Right atrium auricular region (tissue), 2 donors: ENCODE measurements around the gene AEN. TPM values are rescaled to one million over a fixed set of nuclear protein-coding genes. Genes with fewer than 3 reads are reported as not detected.

Experiments used
- DNase-seq: peaks from one replicate; pipeline ENCODE4 v3.0.0-alpha.2; 2019; ENCODE audit warnings: low spot score
- H3K27ac ChIP-seq, 2 donors: fragments of 200-600 bp; sonication (generic); 1 replicate in 1 of 2; 2 replicates in 1 of 2; pipeline ENCODE4 v1.5.1; 2016 to 2019
- H3K27me3 ChIP-seq, 2 donors: fragments of 200-600 bp; sonication (generic); one replicate each; pipeline versions ENCODE4 v1.5.1 to v1.6.0; 2017 to 2019
- H3K36me3 ChIP-seq: fragments of 200-600 bp; sonication (generic); one replicate; pipeline ENCODE4 v1.5.1; 2016
- H3K4me1 ChIP-seq, 2 donors: fragments of 200-600 bp; sonication (generic); one replicate each; pipeline versions ENCODE4 v1.5.1 to v1.6.0; 2017 to 2019
- H3K4me3 ChIP-seq, 2 donors: fragments of 200-600 bp; sonication (generic); 1 replicate in 1 of 2; 2 replicates in 1 of 2; pipeline ENCODE4 v1.5.1; 2017 to 2019; ENCODE audit warnings: mild to moderate bottlenecking in 1 of 2, moderate library complexity in 1 of 2
- H3K9me3 ChIP-seq, 2 donors: fragments of 200-600 bp; sonication (generic); one replicate each; pipeline ENCODE4 v1.5.1; 2019
- total RNA-seq, 2 donors: library from RNA; depleted of rRNA; stranded (reverse); fragments of >200 nt; gene quantifications; one replicate each; pipeline ENCODE4 v1.1.0, GENCODE V29; 2016
- TF ChIP-seq, protein P1 (sequence below), 2 donors: fragments of 200-600 bp; sonication (generic); IDR thresholded peaks; one replicate each; pipeline ENCODE4 v1.5.1; 2019; ENCODE audit warnings: antibody characterized with exemption in 2 of 2

The AEN gene
- total RNA-seq, 2 donors from 2014 or later: 5.1 to 8.0 TPM

DNA sequence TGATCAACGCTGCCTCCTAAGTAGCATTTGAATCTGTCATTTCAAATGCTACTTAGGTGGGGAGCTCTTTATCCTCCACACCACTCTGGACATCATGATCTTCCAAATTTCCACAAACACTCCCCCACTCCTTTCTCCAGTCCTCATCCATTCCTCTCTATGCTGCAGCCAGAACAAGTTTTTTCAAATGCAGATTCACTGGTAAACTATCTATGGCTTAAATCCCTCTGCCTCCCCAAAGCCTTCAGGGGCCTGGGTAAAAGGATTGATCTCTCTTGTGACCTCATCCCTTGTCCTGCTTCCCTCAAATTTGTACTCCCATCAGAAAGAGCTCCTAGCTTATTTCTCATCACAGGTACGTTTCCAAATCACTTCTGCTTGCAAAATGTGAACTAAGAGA is 1.3 kb upstream of the AEN start:
- Histone ChIP-seq H3K27ac (no peak overlapping the region), H3K4me1 (peaks cover 0 to 37% of the 10 kb centered on the region in 2 donors), H3K9me3 (no peaks in the 10 kb centered on the region), H3K4me3 (no peak overlapping the region), H3K27me3 (no peaks in the 10 kb centered on the region), H3K36me3 (no peaks in the 10 kb centered on the region)
- DNase-seq: no peak
- TF ChIP-seq, protein P1, sequence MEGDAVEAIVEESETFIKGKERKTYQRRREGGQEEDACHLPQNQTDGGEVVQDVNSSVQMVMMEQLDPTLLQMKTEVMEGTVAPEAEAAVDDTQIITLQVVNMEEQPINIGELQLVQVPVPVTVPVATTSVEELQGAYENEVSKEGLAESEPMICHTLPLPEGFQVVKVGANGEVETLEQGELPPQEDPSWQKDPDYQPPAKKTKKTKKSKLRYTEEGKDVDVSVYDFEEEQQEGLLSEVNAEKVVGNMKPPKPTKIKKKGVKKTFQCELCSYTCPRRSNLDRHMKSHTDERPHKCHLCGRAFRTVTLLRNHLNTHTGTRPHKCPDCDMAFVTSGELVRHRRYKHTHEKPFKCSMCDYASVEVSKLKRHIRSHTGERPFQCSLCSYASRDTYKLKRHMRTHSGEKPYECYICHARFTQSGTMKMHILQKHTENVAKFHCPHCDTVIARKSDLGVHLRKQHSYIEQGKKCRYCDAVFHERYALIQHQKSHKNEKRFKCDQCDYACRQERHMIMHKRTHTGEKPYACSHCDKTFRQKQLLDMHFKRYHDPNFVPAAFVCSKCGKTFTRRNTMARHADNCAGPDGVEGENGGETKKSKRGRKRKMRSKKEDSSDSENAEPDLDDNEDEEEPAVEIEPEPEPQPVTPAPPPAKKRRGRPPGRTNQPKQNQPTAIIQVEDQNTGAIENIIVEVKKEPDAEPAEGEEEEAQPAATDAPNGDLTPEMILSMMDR (IDR thresholded peaks at IDR 0.05): no peak

DNA sequence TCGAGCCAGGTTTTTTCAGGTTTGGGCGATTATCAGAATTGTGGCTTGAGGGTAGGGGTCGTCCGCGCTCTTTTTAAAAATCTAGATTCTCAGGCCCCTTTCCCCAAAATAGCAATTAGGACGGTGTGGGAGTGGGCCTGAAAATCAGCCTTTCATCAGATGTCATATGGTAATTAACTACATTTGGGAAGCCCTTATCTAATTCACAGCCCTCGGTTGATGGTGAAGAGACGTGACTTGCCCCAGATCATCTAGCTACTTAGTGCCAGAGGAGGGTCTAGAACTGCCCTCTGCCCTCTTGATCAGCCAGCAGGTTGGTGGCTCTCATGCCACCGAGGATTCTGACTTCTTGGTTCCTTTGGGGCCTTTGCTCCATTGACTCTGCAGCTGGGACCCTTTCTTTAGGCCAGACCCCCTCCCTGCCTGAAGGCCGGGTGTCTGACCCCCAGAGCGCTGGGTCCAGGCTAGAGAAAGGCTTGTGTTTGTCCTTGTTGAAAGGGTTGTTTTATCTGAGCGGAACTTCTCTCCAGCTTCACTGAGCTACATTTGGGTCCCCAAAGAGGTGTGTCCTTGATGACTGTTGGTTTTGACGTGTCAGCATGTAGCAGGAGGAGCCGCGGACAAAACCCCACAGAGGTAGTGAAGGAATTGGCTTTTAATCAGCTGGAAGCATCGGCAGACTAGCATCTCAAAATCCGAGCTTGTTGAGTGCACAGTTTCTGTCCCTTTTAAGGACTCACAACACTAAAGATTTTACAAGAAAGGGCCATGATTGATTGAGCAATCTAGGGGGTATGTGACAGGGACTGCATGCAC is 857 bp downstream of the AEN start:
- H3K27me3 ChIP-seq: no peaks in the 10 kb centered on the region
- H3K4me3 ChIP-seq: peak overlapping the region; percentile 72 to 80
- H3K36me3 ChIP-seq: peaks cover 9% of the 10 kb centered on the region
- peaks cover 0 to 37% of the 10 kb centered on the region in 2 donors for H3K4me1 ChIP-seq
- TF ChIP-seq, protein P1 (IDR thresholded peaks at IDR 0.05): no peak
- DNase-seq: no peak
- H3K27ac ChIP-seq: peak overlapping the region; percentile 81 to 84
- H3K9me3 ChIP-seq: no peaks in the 10 kb centered on the region

DNA sequence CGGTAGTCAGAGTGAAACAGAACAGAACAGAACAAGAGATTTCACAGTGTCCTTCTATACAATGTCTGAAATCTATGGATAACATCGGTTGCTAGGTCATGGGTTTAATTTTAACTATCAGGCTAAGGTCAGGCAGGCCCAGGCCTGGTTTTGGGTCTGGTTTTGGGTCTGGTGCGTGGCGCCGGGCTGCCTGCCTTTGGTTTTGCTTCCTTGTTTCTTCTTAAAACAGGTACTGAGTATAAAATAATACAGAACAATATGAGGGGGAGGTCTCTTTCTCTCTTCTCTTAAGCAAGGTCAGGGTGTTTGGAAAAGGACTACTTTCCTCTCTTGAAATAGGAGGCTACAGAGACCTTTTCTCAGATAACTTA is 1.4 kb downstream of the AEN start:
- Histone ChIP-seq H3K4me1 (peaks cover 0 to 37% of the 10 kb centered on the region in 2 donors), H3K9me3 (no peaks in the 10 kb centered on the region), H3K36me3 (peaks cover 15% of the 10 kb centered on the region), H3K27me3 (no peaks in the 10 kb centered on the region), H3K4me3 (peak overlapping the region; percentile 72 to 80), H3K27ac (peak overlapping the region; percentile 81 to 84)
- DNase-seq: no peak
- TF ChIP-seq, protein P1 (IDR thresholded peaks at IDR 0.05): no peak

DNA sequence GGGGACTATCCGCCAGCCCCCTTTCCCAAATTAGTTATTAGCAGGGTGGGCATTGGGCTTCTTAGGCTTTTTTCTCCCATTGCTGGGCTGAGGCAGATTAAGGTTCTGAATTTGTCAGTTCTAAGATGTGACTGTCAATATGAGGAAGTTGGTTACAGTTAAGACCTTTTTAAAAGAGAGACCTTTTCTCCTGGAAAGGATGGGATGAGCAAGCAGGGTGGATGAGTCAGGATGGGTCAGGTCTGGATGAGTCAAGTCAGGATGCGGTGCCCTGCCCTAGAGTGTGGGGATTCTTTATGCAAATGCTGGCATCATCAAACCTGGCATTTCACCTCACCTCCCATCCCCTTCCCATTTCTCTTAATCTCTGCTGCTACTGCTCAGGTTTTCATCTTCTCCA is 1.9 kb downstream of the AEN start:
- peak overlapping the region in 1 of 2 donors; percentile 84 for H3K27ac ChIP-seq
- H3K4me1 ChIP-seq: peaks cover 0 to 37% of the 10 kb centered on the region in 2 donors

DNA sequence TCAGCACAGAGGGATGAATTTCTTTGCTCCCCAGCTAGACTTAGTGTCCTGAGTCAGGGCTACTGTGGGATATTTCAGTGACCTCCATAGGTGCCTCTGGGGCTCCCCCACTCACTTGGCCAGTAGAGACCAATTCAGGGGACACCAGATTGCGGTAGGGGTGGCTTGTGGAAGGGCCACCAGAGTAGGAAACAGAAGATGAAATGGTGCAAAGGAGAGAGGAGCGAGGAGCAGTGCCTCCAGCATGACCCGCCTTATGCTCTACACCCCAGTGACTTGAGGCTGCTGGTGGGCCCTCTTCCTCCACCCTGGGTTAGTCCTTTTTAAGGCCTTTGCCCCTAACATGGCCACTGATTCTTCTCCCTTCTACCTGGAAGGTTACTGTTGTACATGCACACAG is 2.5 kb downstream of the AEN start:
- peaks cover 0 to 37% of the 10 kb centered on the region in 2 donors for H3K4me1 ChIP-seq
- no peaks in the 10 kb centered on the region for H3K9me3 ChIP-seq
- no peaks in the 10 kb centered on the region for H3K27me3 ChIP-seq
- TF ChIP-seq, protein P1 (IDR thresholded peaks at IDR 0.05): no peak
- H3K4me3 ChIP-seq: no peak overlapping the region
- no peak overlapping the region for H3K27ac ChIP-seq
- H3K36me3 ChIP-seq: peaks cover 24% of the 10 kb centered on the region
- DNase-seq: no peak

More for the DNA sequence above, 1.9 kb downstream of the AEN start:
- Histone ChIP-seq H3K27me3 (no peaks in the 10 kb centered on the region), H3K9me3 (no peaks in the 10 kb centered on the region), H3K4me3 (no peak overlapping the region), H3K36me3 (peaks cover 20% of the 10 kb centered on the region)
- TF ChIP-seq, protein P1 (IDR thresholded peaks at IDR 0.05): no peak
- DNase-seq: no peak
